Colon (tissue), 2 donors: ENCODE data around the gene OSGIN1.

Experiments
- FAIRE-seq: peaks from 2 replicates; lab custom pipeline; 2012; peaks lifted over from hg19 to GRCh38; lab: Jason Lieb, UNC
- donor health status: control.
- donor health status: control.

OSGIN1 gene

GRCh38 chr16:83925957-83926725, 26.9 kb upstream of the OSGIN1 start:
- no peak for FAIRE-seq

GRCh38 chr16:83926726-83927397, 26.2 kb upstream of the OSGIN1 start:
- no peak for FAIRE-seq

GRCh38 chr16:83928341-83929055, 24.5 kb upstream of the OSGIN1 start:
- FAIRE-seq: no peak

- no peak for FAIRE-seq
These were observed 23.1 kb upstream of the OSGIN1 start for GRCh38 chr16:83929811-83930555.

GRCh38 chr16:83930730-83931500, 22.1 kb upstream of the OSGIN1 start:
- no peak for FAIRE-seq

GRCh38 chr16:83931556-83931955, 21.5 kb upstream of the OSGIN1 start:
- no peak for FAIRE-seq

GRCh38 chr16:83932304-83932703, 20.7 kb upstream of the OSGIN1 start:
- no peak for FAIRE-seq

- no peak for FAIRE-seq
These were observed 19.9 kb upstream of the OSGIN1 start for GRCh38 chr16:83932955-83933673.

GRCh38 chr16:83933885-83934683, 19.0 kb upstream of the OSGIN1 start:
- FAIRE-seq: no peak

- FAIRE-seq: no peak
These were observed 18.4 kb upstream of the OSGIN1 start for GRCh38 chr16:83934684-83934977.

- no peak for FAIRE-seq
These were observed 17.8 kb upstream of the OSGIN1 start for GRCh38 chr16:83935005-83935857.

- no peak for FAIRE-seq
These were observed 17.2 kb upstream of the OSGIN1 start for GRCh38 chr16:83935858-83936255.

GRCh38 chr16:83936581-83937165, 16.4 kb upstream of the OSGIN1 start:
- FAIRE-seq: no peak

- FAIRE-seq: no peak
These were observed 15.8 kb upstream of the OSGIN1 start for GRCh38 chr16:83937267-83937666.

- FAIRE-seq: no peak
These were observed 14.8 kb upstream of the OSGIN1 start for GRCh38 chr16:83937922-83938885.

GRCh38 chr16:83939266-83939855, 13.7 kb upstream of the OSGIN1 start:
- FAIRE-seq: no peak

GRCh38 chr16:83940119-83940518, 12.9 kb upstream of the OSGIN1 start:
- FAIRE-seq: no peak
